AG09319 (cell line): ENCODE results near the gene ACVRL1.

Experiments used
- DNase-seq: peaks from one replicate; pipeline ENCODE4 v3.0.0-alpha.2; 2010; ENCODE audit warnings: low read depth; ENCODE audit errors: extremely low read depth
- TF ChIP-seq, protein P1 (sequence below): IDR thresholded peaks from 2 replicates; pipeline ENCODE4 v1.5.1; 2011; ENCODE audit warnings: low read depth, mild to moderate bottlenecking, inconsistent platforms, low read length, moderate library complexity

The ACVRL1 gene

DNA sequence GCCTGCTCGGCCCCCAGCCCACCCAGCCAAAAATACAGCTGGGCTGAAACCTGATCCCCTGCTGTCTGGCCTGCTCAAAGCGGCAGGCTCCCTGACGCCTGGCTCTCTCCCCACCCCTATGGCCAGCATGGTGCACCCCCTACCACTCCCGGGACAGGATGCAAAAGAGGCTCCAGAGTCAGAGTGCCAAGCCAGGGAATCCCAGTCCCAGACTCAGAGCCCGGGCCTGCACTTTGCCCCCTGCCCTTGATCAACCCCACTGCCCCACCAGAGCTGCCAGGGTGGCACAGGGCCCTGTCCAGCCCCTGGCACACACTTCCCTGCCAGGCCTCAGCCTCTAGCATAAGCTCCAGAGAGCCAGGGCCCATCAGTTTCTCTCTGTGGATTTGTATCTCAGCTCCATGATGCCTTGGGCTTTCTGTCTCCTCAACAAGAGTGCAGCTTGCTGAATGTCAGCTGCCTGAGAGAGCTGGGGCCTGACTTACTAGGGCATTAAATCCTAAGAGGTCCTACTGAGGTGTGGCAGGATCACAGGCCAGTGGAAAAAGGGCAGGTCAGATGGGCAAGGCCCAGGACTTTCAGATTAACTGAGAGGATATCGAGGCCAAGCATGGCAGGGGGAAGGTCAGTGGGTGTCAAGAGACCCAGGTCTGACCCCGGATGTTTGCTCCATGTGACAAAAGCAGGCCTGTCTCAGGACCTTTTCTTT lies 13.9 kb downstream of the ACVRL1 start:
- no peak for DNase-seq
- TF ChIP-seq, protein P1, sequence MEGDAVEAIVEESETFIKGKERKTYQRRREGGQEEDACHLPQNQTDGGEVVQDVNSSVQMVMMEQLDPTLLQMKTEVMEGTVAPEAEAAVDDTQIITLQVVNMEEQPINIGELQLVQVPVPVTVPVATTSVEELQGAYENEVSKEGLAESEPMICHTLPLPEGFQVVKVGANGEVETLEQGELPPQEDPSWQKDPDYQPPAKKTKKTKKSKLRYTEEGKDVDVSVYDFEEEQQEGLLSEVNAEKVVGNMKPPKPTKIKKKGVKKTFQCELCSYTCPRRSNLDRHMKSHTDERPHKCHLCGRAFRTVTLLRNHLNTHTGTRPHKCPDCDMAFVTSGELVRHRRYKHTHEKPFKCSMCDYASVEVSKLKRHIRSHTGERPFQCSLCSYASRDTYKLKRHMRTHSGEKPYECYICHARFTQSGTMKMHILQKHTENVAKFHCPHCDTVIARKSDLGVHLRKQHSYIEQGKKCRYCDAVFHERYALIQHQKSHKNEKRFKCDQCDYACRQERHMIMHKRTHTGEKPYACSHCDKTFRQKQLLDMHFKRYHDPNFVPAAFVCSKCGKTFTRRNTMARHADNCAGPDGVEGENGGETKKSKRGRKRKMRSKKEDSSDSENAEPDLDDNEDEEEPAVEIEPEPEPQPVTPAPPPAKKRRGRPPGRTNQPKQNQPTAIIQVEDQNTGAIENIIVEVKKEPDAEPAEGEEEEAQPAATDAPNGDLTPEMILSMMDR: no peak

DNA sequence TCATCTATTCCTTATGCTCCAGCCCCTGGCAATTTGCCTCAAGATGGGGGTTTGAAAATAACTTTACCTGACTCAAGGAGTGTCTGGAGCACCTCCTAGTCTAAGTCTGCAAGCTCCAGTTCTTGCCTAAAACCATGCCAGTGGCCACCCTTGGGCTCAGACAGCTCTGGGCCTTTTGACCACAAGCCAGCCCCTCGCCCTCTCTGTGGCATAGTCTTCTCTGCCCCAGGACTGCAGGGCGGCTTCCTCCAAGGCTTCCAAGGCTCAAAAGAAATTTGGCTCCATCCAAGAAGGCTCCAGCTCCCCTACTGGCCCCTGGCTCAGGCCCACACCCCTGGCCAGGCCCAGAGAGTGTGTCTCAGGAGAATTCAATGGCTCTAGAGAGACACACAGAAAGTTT lies 14.8 kb downstream of the ACVRL1 start:
- TF ChIP-seq, protein P1: no peak
- DNase-seq: no peak

DNA sequence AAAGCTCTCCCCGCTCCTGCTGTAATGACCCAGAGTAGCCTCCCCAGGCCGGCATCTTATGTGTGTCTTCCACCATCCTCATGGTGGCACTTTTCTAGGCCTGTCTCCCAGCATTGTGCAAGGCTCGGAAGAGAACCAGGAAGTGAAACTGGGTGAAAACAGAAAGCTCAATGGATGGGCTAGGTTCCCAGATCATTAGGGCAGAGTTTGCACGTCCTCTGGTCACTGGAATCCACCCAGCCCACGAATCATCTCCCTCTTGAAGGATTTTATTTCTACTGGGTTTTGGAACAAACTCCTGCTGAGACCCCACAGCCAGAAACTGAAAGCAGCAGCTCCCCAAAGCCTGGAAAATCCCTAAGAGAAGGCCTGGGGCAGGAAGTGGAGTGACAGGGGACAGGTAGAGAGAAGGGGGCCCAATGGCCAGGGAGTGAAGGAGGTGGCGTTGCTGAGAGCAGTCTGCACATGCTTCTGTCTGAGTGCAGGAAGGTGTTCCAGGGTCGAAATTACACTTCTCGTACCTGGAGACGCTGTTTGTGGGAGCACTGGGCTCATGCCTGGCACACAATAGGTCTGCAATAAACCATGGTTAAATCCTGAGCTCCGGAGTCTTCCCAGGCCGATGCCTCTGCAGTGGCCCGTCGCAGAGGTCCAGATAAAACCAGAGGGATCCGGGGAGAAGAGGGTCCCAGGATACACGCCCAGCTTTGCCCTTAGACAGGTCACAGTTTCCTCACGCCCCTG lies 15.6 kb downstream of the ACVRL1 start:
- DNase-seq: peak; percentile 44
- TF ChIP-seq, protein P1: no peak; the same call in 1 of the 2 replicates

DNA sequence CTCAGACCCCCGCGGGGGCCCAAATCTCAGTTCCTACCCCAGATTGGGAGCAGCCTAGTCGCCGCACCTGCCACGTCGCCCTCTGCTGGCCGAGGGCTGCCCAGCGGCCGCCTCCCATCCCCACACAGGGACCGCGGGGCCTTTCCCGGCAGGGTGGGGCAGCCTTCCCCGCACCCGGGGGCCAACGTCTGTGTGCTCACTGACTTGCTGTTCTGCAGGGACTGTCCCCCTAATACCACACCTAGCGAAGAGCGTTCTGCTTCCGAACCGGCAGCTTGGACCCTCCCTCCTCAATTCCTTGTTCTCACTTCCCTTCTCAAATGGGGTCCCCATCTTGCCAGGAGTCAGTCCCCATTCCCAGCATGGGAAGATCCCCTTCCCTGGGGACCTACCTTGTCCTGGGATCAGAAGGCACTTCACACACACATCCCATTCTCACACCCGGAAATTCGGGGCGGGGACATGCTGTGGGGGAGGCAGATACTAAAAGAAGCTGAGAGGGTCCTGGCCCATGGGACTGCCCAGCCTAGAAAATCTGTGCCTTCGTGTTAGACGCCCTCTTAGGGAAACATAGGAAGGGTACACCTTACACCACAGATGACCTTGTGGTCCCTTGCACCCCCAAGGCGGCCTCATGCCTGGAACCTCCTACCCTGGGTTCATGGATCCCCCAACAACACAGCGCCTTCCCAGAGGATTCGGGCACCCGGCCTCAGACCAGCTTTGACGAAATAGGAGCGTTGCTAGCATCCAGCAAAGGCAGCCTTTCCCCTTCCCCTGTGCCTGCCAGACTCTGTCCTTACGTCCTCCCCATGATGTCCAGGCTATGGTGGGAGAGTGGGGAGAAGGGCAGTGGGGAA lies 16.4 kb downstream of the ACVRL1 start:
- DNase-seq: no peak
- TF ChIP-seq, protein P1: peak; percentile 92

DNA sequence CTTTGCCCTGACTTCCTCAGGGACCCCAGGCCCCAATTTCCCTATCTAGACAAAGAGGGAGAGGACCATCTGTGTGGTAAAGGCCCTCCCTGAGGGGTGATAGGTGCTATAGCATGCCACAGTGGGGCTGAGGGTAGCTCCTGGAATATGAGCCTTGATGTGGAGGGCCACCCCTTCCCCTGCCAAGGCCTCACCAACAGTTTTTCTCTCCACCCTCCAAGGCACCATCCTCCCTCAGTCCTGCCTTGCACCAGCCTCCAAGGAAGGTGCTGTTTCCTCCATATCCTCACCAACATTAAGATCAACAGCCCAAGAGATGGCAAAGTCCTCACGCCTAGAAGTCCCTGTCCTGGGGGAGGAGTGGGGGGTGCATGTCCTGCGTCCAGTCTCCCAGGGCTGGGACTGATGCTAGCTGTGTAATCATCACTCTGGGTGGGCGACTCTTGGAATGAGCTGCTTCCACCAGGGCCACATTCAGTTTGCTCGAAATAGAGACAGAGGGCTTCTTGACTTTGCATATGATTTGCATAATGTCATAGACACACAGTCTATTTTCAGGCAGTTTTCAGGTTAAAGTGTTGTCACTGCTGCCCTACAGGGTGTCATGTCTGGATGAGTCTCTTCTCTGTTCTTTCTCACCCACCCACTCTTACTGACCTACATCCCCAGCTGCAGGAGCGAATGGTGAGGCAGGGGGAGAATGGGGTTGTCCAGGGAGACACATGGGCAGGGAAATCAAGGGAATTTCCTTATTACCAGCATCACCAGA lies 17.4 kb downstream of the ACVRL1 start:
- TF ChIP-seq, protein P1: no peak
- no peak for DNase-seq

DNA sequence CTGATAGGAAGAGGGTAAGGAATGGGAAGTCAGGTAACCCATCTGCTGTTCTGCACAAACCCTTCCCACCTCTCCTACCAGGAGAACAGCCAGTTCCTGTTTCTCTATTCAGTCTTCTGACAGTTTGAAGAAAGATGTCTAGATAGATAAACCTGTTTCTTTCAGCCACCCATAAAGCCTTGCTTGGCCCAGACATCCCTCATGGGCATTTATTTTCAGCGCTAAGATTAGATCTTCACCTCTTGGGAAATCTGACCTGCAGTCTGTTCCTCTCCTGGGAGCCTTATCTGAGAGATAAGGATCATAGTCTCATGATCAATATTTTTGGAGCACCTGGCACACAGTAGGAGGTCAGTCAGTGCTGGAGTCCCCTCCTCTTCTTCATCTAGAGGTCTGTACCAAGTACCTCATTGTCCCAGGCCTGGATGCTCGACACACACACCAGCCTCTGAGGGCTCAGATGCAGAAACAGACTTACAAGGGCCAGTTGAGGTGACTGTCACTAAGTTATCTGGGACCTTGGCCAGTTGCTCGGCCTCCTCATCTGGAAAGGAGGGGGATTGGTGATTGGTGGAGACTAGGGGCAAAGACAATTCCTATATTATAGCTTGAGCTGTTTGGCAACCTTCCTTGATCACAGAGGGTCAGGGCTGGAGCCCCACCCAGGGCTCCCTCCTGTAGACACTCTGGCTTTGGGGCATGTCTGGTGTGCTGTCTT lies 18.2 kb downstream of the ACVRL1 start:
- DNase-seq: no peak
- TF ChIP-seq, protein P1: no peak
